Measurements from ENCODE around the gene DHX35. TPM values are rescaled to one million over a fixed set of nuclear protein-coding genes. Genes with fewer than 3 reads are reported as not detected.

DHX35 gene
- total and polyA plus RNA-seq, 2 donors from 2014 or later, result 6.9 to 11.0 TPM

GRCh38 chr20:38927902-38928578, 34.1 kb upstream of the DHX35 start:
- H3K27ac ChIP-seq (ENCODE audit: low read depth in 2 of 2, low read length in 2 of 2), result no peak overlapping the region
- no peak for FAIRE-seq
- intact Hi-C loops (cut with DNase I), result loop anchor here (10.0 kb wide), 1 partner anchor 117 kb away; no protein-coding TSS in a partner anchor

GRCh38 chr20:38930242-38930569, 31.9 kb upstream of the DHX35 start:
- no peak for TF ChIP-seq CTCF (IDR thresholded peaks at IDR 0.05; ENCODE audit: borderline replicate concordance, extremely low read depth, insufficient read depth)
- Histone ChIP-seq H3K4me3 (ENCODE audit: low read length in 3 of 3) (no peak overlapping the region), H3K27me3 (ENCODE audit: control insufficient read depth, insufficient read depth, low read length) (no peaks in the 10 kb centered on the region), H3K27ac (ENCODE audit: low read depth in 2 of 2, low read length in 2 of 2) (no peak overlapping the region), H3K9me3 (ENCODE audit: control insufficient read depth in 2 of 3, insufficient read depth in 1 of 3, low read length in 3 of 3) (no peaks in the 10 kb centered on the region), H3K9ac (ENCODE audit: low read length in 3 of 3) (no peak overlapping the region), H3K4me1 (ENCODE audit: control insufficient read depth in 2 of 3, insufficient read depth in 2 of 3, low read depth in 1 of 3, low read length in 3 of 3) (peaks cover 0 to 11% (median 0%) of the 10 kb centered on the region in 3 donors), H3K36me3 (ENCODE audit: control insufficient read depth in 2 of 3, insufficient read depth in 3 of 3, low read length in 3 of 3) (no peaks in the 10 kb centered on the region)
- DNase-seq (no peak), FAIRE-seq (no peak)
- intact Hi-C loops (cut with DNase I), result no loop called here

More at GRCh38 chr20:38927902-38928578, 34.1 kb upstream of the DHX35 start:
- Histone ChIP-seq H3K4me3 (ENCODE audit: low read length in 3 of 3) (peak overlapping the region; percentile 0 to 41 (median 32)), H3K9ac (ENCODE audit: low read length in 3 of 3) (no peak overlapping the region), H3K4me1 (ENCODE audit: control insufficient read depth in 2 of 3, insufficient read depth in 2 of 3, low read depth in 1 of 3, low read length in 3 of 3) (peaks cover 0 to 11% (median 0%) of the 10 kb centered on the region in 3 donors), H3K9me3 (ENCODE audit: control insufficient read depth in 2 of 3, insufficient read depth in 1 of 3, low read length in 3 of 3) (no peaks in the 10 kb centered on the region), H3K36me3 (ENCODE audit: control insufficient read depth in 2 of 3, insufficient read depth in 3 of 3, low read length in 3 of 3) (no peaks in the 10 kb centered on the region), H3K27me3 (ENCODE audit: control insufficient read depth, insufficient read depth, low read length) (no peaks in the 10 kb centered on the region)
- no peak for DNase-seq
- no peak for TF ChIP-seq CTCF (IDR thresholded peaks at IDR 0.05; ENCODE audit: borderline replicate concordance, extremely low read depth, insufficient read depth)

GRCh38 chr20:38931984-38932383, 30.2 kb upstream of the DHX35 start:
- no peak for DNase-seq
- Histone ChIP-seq H3K36me3 (ENCODE audit: control insufficient read depth in 2 of 3, insufficient read depth in 3 of 3, low read length in 3 of 3) (no peaks in the 10 kb centered on the region), H3K4me3 (ENCODE audit: low read length in 3 of 3) (no peak overlapping the region), H3K9me3 (ENCODE audit: control insufficient read depth in 2 of 3, insufficient read depth in 1 of 3, low read length in 3 of 3) (no peaks in the 10 kb centered on the region), H3K27me3 (ENCODE audit: control insufficient read depth, insufficient read depth, low read length) (no peaks in the 10 kb centered on the region), H3K9ac (ENCODE audit: low read length in 3 of 3) (no peak overlapping the region), H3K27ac (ENCODE audit: low read depth in 2 of 2, low read length in 2 of 2) (no peak overlapping the region), H3K4me1 (ENCODE audit: control insufficient read depth in 2 of 3, insufficient read depth in 2 of 3, low read depth in 1 of 3, low read length in 3 of 3) (peaks cover 0 to 6% (median 0%) of the 10 kb centered on the region in 3 donors)
- no peak for FAIRE-seq
- intact Hi-C loops (cut with DNase I), result no loop called here
- TF ChIP-seq CTCF (IDR thresholded peaks at IDR 0.05; ENCODE audit: borderline replicate concordance, extremely low read depth, insufficient read depth), result no peak

All from kidney (tissue), 14 donors.